HG02571 (cell line): ENCODE data around the gene MYL3.

Experiments used
- ATAC-seq: cut with Tn5 transposase; IDR thresholded peaks from one replicate; pipeline ENCODE4 v1.9.1; 2021; ENCODE audit warnings: mild to moderate bottlenecking, moderate library complexity; ENCODE audit not compliant: unreplicated experiment

MYL3 gene

DNA sequence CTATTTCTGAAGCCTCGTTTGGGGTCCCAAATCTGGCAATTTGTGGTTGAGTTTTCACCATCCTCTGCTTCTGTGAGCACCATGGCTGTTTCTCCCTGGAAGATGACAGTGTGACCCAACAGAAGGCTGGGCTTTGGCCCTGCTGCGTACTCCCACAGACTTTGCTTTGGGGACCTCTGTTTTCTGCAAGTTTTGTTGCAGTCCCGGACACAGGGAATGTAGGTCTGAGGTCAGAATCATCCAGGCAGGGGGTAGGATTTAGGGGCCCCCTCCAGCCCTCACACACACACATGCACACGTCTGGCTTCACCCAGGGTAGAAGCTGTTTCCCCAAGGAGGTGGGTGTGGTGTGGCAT, 20.6 kb upstream of the MYL3 start:
- no peak for ATAC-seq

DNA sequence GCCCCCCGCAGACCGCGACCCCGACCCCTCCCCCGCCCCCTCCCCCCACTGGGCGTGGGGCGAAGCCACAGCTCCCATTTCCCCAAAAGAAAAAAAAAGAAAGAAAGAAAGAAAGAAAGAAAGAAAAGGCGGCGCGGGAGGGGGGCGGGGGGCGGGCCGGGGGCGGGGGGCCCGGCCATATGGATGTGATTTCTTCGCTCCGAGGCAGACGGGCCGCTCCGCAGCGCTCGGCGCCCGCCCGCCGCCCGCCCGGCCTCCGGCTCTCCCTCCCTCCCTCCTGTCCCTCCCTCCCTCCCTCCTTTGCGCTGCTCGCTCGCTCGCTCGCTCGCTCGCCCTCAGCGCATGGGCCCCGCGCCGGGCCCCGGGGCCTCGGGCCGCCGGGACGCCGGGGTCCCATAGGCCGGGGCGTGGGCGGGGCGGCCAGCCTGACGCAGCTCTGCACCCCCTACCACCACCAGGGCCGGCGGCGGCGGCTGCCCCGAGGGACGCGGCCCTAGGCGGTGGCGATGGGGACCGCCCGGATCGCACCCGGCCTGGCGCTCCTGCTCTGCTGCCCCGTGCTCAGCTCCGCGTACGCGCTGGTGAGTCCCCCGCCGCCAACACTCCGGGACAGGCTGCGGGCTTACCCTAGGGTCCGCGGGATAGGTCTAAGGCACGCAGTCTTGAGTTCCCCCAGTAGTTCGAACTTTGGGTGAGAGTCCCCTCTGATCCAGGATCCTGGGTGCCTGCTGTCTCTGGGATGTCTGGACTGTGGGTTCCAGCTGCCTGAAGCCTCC, 20.0 kb upstream of the MYL3 start:
- ATAC-seq: no peak

DNA sequence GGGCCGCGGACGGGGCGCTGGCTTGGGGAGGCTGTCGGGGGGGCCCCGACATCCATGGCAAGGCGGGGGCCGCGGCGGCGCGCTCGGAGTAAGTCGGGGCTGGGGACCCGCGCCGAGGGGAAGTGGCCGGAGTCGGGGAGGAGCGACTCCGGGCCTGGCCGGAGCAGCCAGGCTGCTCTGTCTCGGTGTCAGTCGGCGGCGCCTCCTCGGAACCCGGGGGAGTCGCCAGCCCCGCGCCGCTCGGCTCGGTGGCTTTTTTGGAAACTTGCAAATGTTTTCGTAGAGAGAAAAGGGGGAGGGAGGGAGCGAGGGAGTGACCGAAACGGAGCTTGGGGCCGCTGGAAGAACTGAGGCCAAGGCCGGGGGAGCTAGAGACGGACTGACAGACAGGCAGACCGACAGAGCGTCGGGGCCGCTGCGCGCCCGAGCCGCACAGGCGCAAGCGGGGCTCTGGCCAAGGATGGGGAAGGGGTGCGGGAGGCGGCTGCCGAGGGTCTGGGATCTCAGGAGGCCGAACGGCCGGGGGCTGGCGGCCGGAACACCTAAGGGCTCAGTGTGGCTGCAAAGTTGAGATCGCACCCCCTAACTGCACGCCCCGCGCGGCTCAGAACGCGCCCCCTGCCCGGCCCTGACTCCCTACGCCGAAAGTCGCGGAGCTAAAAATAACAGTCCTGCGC, 19.3 kb upstream of the MYL3 start:
- no peak for ATAC-seq

DNA sequence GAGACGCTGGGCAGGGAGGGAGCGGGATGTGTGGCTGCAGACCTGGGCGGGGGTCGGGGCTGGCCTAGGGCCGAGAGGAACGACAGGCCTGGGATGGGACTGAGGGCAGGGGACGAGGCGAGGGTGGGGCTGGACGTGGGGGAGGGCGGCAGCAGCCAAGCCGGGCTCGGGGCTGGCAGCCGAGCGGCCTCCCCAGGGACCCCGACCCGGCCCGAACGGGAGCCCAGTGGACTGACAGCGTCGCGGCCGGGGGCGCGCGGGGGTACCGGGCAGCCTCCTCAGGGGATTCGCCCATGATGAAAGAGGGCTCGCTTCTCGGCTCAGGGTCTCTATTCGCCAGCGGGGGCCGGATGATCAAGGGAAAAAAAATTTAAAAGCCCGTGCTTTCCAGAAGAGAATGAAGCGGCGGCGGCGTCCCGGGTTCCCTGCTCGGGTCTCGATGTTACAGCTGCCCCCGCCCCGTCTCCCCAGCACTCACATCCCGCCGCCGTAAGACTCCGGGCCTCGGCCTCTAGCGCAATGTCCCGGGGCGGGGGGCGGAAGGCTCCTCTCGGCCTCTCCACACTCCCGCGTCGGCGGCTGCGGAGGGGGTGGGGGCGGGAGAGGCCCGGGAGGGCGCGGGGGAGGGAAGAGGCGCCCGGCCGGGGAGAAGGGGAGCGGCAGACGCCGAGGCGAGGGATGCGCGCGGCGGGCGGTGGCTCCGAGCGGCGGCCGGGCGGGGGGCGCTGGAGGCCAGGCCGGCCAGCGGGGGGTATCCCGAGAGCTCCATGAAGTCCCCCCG, 18.5 kb upstream of the MYL3 start:
- ATAC-seq: no peak

DNA sequence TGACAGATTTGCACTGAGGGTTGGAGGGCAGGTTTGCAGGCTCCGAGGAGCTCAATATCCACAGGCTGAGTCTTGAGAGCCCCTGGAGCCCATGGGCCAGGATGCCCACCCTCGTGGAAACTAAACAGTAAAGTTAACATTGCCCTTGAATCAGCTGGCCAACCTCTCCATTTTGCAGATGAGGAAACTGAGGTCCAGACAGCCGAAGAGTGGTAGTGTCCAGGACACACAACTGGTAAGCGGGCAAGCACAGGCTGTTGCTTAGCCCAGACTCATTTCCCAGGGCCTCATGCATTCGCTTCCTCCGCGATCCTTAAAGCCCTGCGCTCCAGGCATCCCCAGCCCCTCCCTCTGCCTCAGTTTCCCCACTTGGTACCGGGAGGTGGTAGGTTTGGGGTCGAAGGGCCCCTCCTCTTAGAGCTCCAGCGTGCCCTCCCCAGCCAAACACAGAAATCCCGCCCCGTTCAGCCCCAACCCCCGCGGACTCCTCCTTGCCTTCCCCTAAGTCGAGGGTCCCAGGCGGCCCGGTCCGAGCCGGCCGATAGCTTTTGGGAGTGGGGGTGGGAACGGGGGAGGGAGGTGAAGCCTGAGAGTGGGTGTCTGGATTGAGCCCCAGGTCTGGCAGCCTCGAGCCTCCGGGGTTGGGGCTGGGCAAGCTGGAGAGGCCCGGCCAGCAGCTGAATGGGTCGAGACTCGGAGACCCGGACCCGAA, 17.8 kb upstream of the MYL3 start:
- ATAC-seq: no peak

DNA sequence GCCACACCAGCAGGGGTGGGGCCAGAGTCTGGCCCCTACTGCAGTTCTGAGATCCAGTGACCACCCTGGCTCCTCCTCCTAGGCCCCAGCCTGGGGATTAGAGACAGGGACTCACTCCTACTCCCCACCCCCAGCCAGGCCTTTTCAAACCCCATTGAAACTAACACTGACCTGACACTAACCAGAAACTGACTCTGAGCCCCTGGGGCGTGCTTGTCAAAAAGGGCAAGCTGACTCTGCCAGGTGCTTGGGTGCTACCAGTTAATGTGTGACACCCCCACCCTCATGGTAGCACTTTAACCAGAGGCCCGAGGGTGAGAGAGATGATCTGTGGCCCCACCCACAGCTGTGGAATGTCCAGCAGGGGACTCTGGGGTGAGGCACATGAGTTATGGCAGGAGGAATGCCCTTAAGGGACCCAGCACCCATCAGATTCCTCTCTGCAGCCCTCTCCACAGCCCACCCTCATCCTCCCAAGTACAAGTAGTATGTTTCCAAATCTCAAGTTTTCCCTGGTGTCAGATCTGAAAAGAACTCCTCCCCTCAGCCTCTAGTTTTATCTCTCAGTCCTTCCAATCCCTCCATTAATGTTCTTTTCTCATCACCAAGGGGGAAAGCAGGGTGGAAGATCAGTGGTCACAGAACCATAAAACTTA, 15.7 kb upstream of the MYL3 start:
- ATAC-seq: no peak

DNA sequence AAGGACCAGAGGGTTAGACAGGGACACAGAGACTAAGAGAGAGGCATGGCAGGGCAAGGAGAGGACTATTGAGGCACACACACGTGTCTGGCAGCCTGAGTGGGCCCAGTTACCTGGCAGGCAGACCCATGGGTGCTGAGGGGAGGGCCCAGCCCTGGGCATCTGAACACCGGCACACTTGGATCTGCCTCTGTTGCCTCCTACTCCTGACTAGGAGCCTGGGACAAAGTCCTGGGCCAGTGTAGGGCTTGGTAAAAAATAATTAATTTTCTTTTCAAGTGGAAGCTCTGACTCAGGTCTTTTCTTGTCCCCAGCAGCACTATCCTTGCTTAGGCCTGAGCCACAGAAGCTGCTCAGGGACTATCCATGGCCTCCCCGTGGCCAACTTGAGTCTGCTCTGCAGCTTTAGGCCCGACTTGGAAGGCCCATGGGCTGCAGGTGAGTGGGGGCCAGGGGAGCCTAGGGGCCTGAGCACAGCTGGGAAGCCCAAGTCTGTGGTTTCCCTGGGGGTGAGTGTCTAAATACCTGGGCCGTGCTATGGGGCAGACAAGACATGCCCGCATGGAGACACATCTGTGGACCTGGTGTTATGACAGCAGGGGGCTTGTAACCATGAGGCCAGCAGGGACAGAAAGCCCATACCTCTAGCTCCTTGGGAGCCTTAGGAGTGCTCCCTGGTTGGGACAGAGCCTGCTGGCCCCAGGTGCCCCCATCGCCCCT, 14.3 kb upstream of the MYL3 start, which contains the start of gene PTH1R:
Gene PTH1R, plus strand, starts transcription at position 316 of the 720 bp plus-strand sequence. CDS start 5,839 bp downstream, outside the sequence.
- ATAC-seq: no peak

DNA sequence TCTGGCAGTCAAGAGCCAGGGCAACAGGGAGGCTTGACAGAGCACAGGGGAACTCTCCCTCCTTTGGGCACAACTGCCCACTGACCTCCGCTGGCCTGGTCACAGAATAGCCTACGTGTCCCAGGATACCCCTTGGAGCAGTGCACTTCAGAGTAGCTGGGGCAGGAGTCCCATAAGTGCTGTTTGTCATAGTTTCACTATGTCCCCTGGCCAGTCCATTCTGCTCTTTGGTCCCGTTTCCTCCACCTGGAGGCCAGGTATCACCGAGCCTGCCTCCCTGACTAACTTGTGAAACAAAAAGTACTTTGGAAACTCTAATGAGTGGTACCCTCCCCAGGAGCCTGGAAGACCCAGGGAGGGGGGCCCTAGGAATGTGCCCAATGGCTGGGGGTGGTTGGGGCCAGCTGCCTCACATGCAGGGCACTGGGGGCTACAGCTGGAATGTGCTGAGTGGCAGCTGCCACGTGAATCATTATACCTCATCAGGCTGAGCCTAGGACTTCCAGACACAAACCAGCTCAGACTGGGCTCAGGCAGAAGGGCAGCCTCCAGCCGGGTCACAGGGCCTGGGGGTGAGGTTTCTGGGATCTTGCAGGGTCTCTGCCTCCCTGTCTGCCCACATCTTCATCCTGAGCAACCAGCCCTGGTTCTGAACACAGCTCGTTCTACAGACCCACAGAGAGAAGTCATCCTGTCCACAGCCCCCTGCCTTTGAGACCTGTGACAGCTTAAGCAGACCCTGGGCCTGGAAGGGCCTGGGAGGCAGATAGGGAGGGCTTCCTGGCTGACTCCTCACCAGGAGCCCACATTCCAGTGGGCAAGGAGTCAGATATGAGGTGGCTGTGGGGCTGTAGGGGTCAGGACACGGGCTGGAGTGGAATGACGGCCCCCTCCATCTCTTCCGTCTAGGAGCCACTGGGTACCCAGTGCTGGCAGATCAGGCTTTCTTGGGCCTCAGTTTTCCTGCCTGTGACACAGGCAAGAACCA, 13.4 kb upstream of the MYL3 start:
- no peak for ATAC-seq

DNA sequence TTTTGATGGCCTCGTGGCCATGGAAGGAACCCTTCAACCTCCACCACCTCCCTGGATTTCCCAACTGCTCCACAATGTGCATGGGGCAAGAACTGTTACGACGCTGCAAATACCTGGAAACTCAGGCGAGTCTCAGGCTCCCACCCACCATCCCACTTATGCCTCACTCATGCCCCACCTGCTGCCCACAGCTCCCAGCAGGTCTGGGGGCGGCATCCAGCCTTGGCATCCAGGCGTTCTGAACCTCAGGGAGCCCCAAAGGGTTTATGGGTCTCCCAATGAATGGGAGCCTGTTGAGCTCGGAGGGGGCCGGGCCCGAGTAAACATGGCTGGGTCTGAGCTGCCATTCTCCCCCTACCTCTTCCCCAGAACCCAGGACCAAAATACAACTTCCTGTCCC, 12.3 kb upstream of the MYL3 start:
- no peak for ATAC-seq

DNA sequence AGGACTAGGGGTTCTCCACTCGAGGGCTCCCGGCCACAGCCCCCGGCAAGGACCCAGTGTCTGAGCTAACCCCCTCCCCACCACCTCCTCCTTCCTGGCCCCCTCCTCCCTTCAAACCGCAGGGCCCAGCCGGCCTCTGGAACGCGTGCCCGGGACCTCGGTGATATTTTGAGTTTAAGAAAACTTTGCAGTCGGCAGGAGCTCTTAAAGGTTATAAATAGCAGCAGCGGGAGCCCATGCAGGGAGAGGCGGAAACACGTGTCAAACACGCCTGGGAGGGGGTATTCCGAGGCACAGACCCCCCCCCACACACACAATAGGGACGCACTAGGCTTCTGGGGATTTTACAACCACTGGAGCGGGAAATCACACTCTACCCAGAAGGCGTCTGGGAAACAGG, 11.2 kb upstream of the MYL3 start:
- no peak for ATAC-seq

DNA sequence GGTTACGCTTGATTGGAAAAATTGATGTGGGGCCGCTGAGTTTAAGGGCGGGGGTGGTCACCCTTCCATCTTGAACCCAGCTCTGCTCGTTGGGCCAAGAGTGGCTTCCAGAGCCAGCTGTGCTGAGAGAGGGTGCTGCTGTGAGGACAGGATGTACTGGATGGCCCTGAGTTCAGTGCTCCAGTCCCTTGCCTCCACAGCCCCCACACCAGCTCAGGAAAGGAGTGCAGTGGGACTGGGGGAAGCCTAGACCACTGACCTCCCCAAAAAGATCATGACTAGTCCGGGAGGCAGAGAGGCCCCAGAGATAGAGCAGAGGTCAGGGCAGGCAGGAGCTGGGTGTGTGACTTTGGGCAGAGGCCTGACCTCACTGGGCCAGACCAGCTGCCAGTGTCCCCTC, 10.3 kb upstream of the MYL3 start:
- no peak for ATAC-seq

DNA sequence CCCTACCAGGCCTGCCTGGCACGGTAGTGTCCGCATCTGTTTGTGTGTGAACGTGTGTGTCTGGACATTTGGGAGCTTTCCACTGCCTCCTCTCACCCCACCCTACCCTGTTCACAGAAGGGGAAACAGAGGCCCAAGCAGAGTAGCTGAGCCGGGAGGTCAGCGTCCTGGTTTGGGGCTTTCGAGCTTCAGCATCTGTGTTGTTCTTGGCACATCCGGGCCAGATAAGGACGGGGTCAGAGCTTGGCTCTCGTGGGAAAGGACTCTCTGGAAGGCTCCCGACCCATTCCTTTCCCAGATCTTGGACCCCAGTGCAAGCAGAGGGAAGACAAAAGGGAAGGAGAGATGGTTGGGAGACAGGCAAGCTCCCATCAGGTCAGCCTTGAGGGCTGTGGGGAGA, 8.0 kb upstream of the MYL3 start:
- ATAC-seq: no peak

DNA sequence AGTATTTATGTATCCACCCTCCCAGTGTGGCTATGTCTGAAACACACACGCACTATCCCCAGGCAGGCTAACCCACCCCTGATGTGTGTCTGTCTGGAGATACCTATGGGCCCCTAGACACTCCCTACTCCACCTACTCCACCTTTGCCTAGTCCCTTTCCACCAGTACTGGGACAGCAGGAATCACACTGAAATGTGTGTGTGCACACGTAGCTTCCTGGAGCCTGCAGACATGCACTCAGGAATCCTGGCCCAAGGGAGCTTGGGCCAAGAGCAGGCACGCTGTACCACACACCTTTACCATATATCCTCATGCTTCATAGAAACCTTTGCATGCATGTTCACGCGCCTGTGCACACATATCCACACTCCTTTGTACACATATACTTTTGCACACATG, 7.4 kb upstream of the MYL3 start:
- ATAC-seq: no peak

DNA sequence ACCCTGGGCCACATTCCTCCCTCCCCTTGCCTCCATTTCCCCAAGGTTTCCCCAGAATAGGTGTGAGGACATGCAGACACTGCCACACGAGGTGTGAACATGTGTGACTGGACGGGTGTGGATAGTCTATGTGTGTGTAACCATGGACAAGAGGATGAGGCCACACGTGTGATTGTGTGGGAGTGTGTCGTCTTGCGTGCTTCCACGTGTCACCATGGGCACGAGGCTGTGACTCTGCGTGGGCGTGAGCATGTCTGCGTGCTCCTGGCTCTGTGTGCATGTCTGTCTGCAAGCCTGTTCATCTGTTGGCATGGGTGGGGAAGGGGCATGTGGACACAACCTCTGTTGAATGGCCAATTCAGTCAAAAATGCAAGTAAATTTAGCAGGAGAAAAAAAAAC, 6.2 kb upstream of the MYL3 start:
- no peak for ATAC-seq

DNA sequence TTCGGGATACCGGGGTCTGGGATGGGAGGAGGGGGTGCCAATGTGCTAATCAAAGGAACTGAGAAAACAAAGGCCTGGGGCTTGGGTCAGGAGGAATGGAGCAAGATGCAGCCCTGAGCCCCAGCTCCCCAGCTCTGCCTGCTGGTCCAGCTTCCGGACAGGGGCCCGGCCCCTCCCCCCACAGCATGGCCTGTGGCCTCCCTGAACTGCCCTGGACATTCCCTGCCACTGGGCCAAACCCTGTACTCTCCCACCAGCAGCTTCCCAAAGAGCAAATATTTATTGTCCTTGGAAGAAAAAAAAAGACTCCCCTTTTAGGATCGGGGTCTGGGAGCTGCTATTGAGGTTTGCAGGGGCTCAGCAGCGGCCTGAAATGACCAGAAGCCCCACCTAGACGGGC, 5.7 kb upstream of the MYL3 start:
- no peak for ATAC-seq

DNA sequence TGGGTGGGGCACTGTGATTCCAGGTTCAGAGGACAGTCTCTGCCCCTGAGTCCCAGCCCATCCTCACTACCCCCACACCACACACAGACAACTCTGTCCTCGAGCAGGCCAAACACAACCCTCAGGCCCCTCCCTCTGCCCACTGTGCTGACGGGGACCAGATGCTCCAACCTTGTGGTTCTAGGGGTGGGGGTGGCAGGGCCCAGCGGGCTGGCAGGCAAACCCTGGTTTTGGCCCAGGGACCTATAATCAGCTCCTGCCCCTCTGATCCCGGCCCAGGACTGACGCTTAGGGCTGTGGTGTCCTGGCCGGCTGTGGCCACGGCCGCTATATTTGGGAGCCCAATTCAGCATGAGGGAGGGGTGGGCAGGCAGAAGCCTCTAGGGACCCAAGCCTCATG, 5.0 kb upstream of the MYL3 start:
- no peak for ATAC-seq

DNA sequence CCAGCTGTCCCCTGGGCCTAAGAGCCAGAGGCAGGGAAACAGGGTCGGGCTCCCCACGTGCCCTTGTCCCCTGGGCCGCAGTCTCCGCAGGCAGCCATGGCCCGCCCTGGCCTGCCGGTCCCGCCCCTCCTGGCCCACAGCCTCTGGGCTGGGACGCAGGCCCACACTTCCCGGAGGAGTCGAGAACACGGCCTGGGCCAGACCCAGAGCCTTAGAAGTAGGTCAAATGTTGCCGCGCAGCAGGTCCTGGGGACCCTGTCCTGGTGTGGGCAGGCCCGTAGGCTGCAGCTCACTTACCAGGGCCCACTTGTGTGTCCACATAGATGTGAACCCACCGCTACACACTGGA, 4.3 kb upstream of the MYL3 start:
- ATAC-seq: no peak

DNA sequence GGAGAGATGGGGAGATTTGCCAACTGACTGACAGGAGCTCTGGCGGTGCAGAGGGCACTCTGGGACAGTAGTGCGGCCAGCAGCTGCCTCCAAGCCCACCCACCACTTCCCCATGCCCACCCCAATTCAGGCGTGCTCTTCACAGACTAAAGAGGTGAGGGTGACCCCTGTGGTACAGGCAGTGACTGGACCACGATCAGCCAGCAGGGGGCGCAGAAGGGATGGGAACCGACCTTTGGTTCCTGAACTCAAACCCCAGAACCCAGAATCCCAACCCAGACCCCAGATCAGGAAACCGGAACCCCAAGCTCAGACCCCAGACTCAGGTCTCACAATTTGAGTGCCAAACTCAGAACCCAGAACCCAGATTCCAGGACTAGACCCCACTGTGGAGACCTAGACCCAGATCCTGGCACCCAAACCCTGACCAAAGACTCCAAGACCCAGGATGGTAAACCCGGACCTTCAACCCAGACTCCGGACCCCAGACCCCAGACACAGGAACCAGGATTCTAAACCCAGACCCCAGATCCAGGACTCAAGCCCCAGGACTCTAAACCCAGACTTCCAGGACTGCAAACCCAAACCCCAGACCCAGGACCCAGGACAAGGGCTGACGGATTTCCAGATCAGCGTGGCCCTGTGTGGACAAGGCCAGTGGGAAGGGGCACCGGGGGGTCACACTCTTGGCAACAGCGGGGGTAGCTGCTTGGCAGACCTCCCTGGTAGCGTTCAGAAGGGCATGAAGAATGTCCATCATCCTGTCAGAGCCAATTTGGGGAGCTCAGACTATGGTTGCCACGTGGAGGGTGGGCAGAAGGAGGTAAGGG, 3.7 kb upstream of the MYL3 start:
- no peak for ATAC-seq
